CD1c-positive myeloid dendritic cell (primary cell): ENCODE data around the gene SCOC.
"Not testable (repeated sequence)": the region's sequence is repeated elsewhere in the genome, so short reads cannot be mapped to it uniquely, and the experiment has no call there.

Experiments used
- DNase-seq: peaks from one replicate; pipeline ENCODE4 v3.0.0-alpha.2; 2016; ENCODE audit errors: extremely low spot score

SCOC gene

GRCh38 chr4:140361099-140361498 is 12.3 kb upstream of the SCOC start:
- DNase-seq: no peak

- DNase-seq: no peak
Measured at GRCh38 chr4:140363051-140363450, 10.4 kb upstream of the SCOC start.

GRCh38 chr4:140363558-140363957 is 9.9 kb upstream of the SCOC start:
- DNase-seq: no peak

- no peak for DNase-seq
Measured at GRCh38 chr4:140367738-140368137, 5.7 kb upstream of the SCOC start.

GRCh38 chr4:140368686-140369085 is 4.8 kb upstream of the SCOC start:
- DNase-seq: no peak

- DNase-seq: peak; percentile 45
Measured at GRCh38 chr4:140372751-140373327, 607 bp upstream of the SCOC start.

GRCh38 chr4:140374130-140374477 is 658 bp downstream of the SCOC start:
- DNase-seq: peak; percentile 7

- no peak for DNase-seq
Measured at GRCh38 chr4:140382732-140383131, 9.3 kb downstream of the SCOC start.

- no peak for DNase-seq
Measured at GRCh38 chr4:140388015-140388414, 14.6 kb downstream of the SCOC start.

- DNase-seq: no peak
Measured at GRCh38 chr4:140395668-140396067, 22.2 kb downstream of the SCOC start.

- DNase-seq: no peak
Measured at GRCh38 chr4:140400111-140400510, 26.7 kb downstream of the SCOC start.

- no peak for DNase-seq
Measured at GRCh38 chr4:140406292-140406691, 32.8 kb downstream of the SCOC start.

GRCh38 chr4:140408974-140409373 is 35.5 kb downstream of the SCOC start:
- no peak for DNase-seq

- DNase-seq: not testable (repeated sequence)
Measured at GRCh38 chr4:140413130-140413969, 39.9 kb downstream of the SCOC start.

- DNase-seq: no peak
Measured at GRCh38 chr4:140423106-140423505, 49.7 kb downstream of the SCOC start.

GRCh38 chr4:140426610-140427105 is 53.2 kb downstream of the SCOC start:
- no peak for DNase-seq

- peak; percentile 31 for DNase-seq
Measured at GRCh38 chr4:140427106-140427918, 53.9 kb downstream of the SCOC start, which contains the start of gene CLGN. CLGN (minus strand) TSS chr4:140427648; CDS start chr4:140413078, 14,570 bp downstream.

GRCh38 chr4:140427919-140428471 is 54.5 kb downstream of the SCOC start:
- DNase-seq: peak; percentile 14
